DND-41 (cell line): Measurements from ENCODE around the gene STN1.

Source experiments
- ATAC-seq: fragments of 200-7000 bp; cut with Tn5 transposase; 3 replicates; pipeline ENCODE4 v1.9.1; 2021; ENCODE audit warnings: low read depth; ENCODE audit not compliant: insufficient read depth
- DNase-seq: peaks from one replicate; pipeline ENCODE4 v3.0.0-alpha.2; 2020
- H2AFZ ChIP-seq: 2 replicates; pipeline ENCODE4 v1.6.0; 2012; ENCODE audit warnings: low read depth, low read length
- H3K27ac ChIP-seq: 2 replicates; pipeline ENCODE4 v1.5.1; 2012; ENCODE audit warnings: low read length, inconsistent platforms
- H3K27me3 ChIP-seq: fragments of 200-600 bp; sonication (generic); 2 replicates; pipeline ENCODE4 v1.6.0; 2012; ENCODE audit warnings: low read length, mild to moderate bottlenecking, inconsistent platforms; ENCODE audit not compliant: insufficient read depth, poor library complexity
- H3K36me3 ChIP-seq: 2 replicates; pipeline ENCODE4 v1.5.1; 2012; ENCODE audit warnings: low read length, inconsistent platforms; ENCODE audit not compliant: insufficient read depth
- H3K4me1 ChIP-seq: 2 replicates; pipeline ENCODE4 v1.5.1; 2012; ENCODE audit warnings: mild to moderate bottlenecking, low read length; ENCODE audit not compliant: insufficient read depth
- H3K4me2 ChIP-seq: 2 replicates; pipeline ENCODE4 v1.6.0; 2012; ENCODE audit warnings: mild to moderate bottlenecking, moderate library complexity, low read length, inconsistent platforms; ENCODE audit not compliant: insufficient read depth
- H3K4me3 ChIP-seq, 2 experiments: fragments of 200-600 bp in 1 of 2; shearing (Covaris generic) in 1 of 2; 2 replicates each; pipeline ENCODE4 v1.5.1; 2012 to 2016; ENCODE audit warnings: inconsistent platforms in 2 of 2, low read length in 2 of 2, mild to moderate bottlenecking in 2 of 2, low read depth in 1 of 2, moderate library complexity in 1 of 2
- H3K79me2 ChIP-seq: 2 replicates; pipeline ENCODE4 v1.6.0; 2012; ENCODE audit warnings: low read length, inconsistent platforms; ENCODE audit not compliant: insufficient read depth
- H3K9ac ChIP-seq: 2 replicates; pipeline ENCODE4 v1.6.0; 2012; ENCODE audit warnings: low read depth, mild to moderate bottlenecking, inconsistent platforms, low read length, moderate library complexity
- H3K9me3 ChIP-seq: 2 replicates; pipeline ENCODE4 v1.5.1; 2012; ENCODE audit warnings: low read length, moderate library complexity, mild to moderate bottlenecking, inconsistent platforms; ENCODE audit not compliant: insufficient read depth, severe bottlenecking
- H4K20me1 ChIP-seq: 2 replicates; pipeline ENCODE4 v1.6.0; 2012; ENCODE audit warnings: low read length; ENCODE audit not compliant: insufficient read depth
- EZH2 ChIP-seq: IDR thresholded peaks from 3 replicates; pipeline ENCODE4 v1.6.1; 2012; ENCODE audit warnings: borderline replicate concordance, low read depth, mild to moderate bottlenecking, moderate library complexity, low read length, inconsistent platforms; ENCODE audit not compliant: severe bottlenecking
- TF ChIP-seq, protein P1 (sequence below): IDR thresholded peaks from 2 replicates; pipeline ENCODE4 v1.5.1; 2012; ENCODE audit warnings: borderline replicate concordance, low read length, moderate library complexity, mild to moderate bottlenecking; ENCODE audit not compliant: poor library complexity, severe bottlenecking; ENCODE audit errors: extremely low read depth

The STN1 gene

DNA sequence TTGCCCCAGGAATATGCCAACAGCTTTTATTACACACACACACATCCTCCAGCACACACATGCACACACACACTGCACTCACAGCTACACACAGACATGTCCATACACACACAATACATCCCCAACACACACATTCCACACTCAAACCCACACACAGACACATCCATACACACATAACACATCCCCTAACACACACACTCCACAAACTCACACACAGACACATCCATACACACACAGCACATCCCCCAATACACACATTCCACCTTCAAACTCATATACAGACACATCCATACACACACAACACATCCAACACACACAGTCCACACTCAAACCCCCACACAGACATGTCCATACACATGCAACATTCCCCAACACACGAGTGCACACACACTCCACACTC is 81.7 kb downstream of the STN1 start:
- Histone ChIP-seq H3K4me3 (no peak overlapping the region), H3K9me3 (peaks cover 4% of the 10 kb centered on the region), H3K27ac (no peak overlapping the region), H3K79me2 (no peaks in the 10 kb centered on the region), H3K36me3 (no peaks in the 10 kb centered on the region), H3K27me3 (peaks cover 6% of the 10 kb centered on the region), H2AFZ (no peak overlapping the region), H3K9ac (no peak overlapping the region), H3K4me1 (no peaks in the 10 kb centered on the region), H3K4me2 (no peak overlapping the region), H4K20me1 (no peaks in the 10 kb centered on the region)
- DNase-seq (no peak), ATAC-seq (no peak)
- TF ChIP-seq, protein P1, sequence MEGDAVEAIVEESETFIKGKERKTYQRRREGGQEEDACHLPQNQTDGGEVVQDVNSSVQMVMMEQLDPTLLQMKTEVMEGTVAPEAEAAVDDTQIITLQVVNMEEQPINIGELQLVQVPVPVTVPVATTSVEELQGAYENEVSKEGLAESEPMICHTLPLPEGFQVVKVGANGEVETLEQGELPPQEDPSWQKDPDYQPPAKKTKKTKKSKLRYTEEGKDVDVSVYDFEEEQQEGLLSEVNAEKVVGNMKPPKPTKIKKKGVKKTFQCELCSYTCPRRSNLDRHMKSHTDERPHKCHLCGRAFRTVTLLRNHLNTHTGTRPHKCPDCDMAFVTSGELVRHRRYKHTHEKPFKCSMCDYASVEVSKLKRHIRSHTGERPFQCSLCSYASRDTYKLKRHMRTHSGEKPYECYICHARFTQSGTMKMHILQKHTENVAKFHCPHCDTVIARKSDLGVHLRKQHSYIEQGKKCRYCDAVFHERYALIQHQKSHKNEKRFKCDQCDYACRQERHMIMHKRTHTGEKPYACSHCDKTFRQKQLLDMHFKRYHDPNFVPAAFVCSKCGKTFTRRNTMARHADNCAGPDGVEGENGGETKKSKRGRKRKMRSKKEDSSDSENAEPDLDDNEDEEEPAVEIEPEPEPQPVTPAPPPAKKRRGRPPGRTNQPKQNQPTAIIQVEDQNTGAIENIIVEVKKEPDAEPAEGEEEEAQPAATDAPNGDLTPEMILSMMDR = no peak
- no peak for TF ChIP-seq EZH2

DNA sequence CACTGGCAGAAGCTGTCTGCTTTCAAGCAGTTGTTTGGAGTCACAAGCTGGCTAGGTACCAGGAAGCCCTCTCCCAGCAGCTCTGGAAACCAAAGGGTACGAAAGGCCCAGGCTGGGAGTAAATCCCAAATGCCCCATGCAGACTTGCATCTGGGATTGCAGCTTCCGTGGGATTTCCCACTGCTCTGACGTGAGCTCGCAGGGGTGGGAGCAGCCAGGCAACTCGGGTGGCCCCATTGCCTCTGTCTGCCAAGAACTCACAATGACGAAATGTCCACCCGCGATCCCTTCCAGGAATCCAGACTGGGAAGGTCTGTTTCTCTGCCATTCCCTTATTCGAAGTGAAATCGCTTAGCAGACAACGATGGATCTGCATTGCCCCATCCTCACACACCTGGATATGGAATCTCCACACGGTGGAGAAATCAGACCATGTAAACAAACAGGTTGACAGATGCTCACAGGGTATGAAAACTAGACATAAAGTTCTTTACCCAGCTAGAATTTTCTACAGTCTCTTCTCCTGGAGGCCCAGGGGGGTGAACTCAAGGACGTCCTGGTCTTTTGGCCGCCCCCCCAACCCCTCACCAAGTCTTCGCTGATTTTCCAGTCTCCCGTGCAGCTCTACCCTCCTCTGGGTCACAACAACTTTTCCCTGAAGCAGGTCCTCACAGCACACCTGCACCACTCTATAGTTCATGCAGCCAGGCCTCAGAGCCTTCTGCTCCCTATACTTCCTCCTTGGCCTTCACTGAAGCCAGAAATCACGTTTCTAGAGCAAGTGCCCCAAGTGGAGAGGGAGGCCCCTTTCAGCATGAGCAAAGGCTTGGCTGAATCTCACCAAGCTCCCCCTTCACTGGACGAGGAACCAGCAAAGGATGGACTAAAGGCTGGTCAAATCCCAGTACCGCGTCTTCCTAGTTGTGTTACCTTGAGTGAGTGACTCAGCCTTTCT is 82.6 kb downstream of the STN1 start:
- H3K27me3 ChIP-seq = peaks cover 9% of the 10 kb centered on the region
- H3K27ac ChIP-seq = no peak overlapping the region
- no peaks in the 10 kb centered on the region for H4K20me1 ChIP-seq
- no peaks in the 10 kb centered on the region for H3K36me3 ChIP-seq
- H3K4me2 ChIP-seq = no peak overlapping the region
- no peak overlapping the region for H3K9ac ChIP-seq
- H3K9me3 ChIP-seq = peaks cover 4% of the 10 kb centered on the region
- no peak for TF ChIP-seq EZH2
- TF ChIP-seq, protein P1 = no peak
- H3K4me3 ChIP-seq = no peak overlapping the region
- ATAC-seq (no peak), DNase-seq (no peak)
- H2AFZ ChIP-seq = no peak overlapping the region
- H3K79me2 ChIP-seq = no peaks in the 10 kb centered on the region
- H3K4me1 ChIP-seq = no peaks in the 10 kb centered on the region

- Histone ChIP-seq H3K27me3 (peaks cover 12% of the 10 kb centered on the region), H4K20me1 (no peaks in the 10 kb centered on the region), H3K27ac (no peak overlapping the region), H3K79me2 (no peaks in the 10 kb centered on the region), H2AFZ (no peak overlapping the region), H3K36me3 (no peaks in the 10 kb centered on the region), H3K9ac (no peak overlapping the region), H3K4me3 (no peak overlapping the region), H3K4me1 (no peaks in the 10 kb centered on the region), H3K9me3 (peaks cover 4% of the 10 kb centered on the region), H3K4me2 (no peak overlapping the region)
- ATAC-seq (no peak), DNase-seq (no peak)
- TF ChIP-seq, protein P1 = no peak
- TF ChIP-seq EZH2 = no peak
These were observed 83.4 kb downstream of the STN1 start for GRCh38 chr10:103834436-103835095.
